Measurements from ENCODE around the gene C9orf40.

DNA sequence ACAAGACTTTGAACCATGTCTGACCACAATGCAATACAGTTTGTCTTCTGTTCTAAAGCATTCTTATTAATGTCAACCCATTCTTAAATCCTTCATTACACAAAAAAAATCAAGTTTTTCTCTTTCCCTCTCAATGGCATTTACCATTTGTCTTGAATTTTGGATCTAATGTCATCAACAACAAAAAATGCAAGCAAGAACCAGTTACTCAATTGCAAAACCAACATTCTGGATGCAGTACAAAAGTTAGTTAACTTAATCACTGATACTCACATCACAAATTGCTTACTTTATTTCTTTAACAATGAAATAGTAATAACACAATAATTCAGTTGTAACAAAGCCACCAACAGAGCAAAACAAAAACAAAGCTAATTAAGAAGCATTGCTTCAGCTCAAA lies 6.0 kb downstream of the C9orf40 start:
- TF ChIP-seq, protein P1, sequence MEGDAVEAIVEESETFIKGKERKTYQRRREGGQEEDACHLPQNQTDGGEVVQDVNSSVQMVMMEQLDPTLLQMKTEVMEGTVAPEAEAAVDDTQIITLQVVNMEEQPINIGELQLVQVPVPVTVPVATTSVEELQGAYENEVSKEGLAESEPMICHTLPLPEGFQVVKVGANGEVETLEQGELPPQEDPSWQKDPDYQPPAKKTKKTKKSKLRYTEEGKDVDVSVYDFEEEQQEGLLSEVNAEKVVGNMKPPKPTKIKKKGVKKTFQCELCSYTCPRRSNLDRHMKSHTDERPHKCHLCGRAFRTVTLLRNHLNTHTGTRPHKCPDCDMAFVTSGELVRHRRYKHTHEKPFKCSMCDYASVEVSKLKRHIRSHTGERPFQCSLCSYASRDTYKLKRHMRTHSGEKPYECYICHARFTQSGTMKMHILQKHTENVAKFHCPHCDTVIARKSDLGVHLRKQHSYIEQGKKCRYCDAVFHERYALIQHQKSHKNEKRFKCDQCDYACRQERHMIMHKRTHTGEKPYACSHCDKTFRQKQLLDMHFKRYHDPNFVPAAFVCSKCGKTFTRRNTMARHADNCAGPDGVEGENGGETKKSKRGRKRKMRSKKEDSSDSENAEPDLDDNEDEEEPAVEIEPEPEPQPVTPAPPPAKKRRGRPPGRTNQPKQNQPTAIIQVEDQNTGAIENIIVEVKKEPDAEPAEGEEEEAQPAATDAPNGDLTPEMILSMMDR (IDR thresholded peaks at IDR 0.05), result no peak
- TF ChIP-seq POLR2A (IDR thresholded peaks at IDR 0.05) (no peak), EP300 (IDR thresholded peaks at IDR 0.05) (no peak)
